Effector CD4-positive, alpha-beta T cell (primary cell): ENCODE results near the gene PRDM12.

ENCODE experiments used
- DNase-seq: peaks from one replicate; pipeline ENCODE4 v3.0.0-alpha.2; 2020

Gene PRDM12

DNA sequence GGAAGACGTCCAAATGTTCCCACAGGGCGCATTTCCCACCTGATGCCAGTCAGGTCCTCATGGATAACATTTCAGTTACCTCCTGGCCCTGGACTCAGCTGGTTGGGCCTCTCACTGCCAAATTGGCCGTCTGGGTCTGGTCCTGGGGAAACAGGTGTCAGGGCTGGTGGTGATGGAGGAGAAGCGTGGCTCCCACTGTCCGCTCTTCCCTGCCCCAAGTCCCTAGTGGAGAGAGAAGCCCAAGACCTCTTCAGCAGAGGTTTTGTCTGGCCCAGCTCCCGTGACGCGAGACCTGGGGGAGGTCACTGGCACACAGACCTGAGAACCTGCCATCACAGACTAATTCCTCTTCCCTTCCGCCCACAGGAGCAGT is 27.8 kb upstream of the PRDM12 start:
- DNase-seq = no peak

DNA sequence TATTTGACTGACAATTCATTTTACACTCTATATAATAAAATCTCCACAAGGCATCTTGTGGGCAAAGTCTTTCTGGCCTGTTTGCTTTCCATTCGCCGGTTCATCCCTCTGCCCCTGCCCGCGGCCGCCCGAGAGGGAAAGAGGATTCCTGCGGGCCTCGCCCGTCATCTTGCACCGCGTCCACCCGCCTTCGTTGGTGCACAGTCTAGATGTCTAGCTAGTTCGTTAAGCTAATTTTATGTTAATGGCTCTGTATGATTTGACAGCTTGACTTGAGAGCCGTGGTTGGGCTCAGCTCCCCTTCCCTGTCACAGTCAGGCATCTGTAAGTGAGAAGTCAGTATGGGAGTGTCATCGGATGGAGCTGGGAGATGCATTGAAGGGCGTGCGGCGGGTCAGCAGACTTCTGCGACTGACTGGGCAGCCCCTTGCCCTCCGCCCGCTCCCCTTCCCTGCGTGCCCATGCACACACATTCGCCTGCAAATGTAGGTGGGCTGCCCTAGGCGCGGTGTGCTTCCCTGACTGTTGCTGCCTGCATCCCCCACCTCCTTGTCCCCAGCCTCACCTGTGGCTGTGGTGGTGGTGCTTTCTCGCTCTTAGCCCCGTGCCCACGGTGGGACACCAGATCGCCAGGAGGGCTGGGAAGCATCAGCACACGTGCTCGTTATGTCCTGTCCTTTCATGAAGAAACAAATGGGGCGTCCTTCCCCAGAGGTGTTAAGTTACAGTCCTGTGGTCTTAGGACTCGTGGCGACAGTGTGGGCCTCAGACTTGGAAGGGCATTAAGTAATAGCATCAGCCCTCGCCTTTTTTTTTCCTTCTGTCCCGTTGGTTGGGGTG is 25.9 kb upstream of the PRDM12 start:
- no peak for DNase-seq

DNA sequence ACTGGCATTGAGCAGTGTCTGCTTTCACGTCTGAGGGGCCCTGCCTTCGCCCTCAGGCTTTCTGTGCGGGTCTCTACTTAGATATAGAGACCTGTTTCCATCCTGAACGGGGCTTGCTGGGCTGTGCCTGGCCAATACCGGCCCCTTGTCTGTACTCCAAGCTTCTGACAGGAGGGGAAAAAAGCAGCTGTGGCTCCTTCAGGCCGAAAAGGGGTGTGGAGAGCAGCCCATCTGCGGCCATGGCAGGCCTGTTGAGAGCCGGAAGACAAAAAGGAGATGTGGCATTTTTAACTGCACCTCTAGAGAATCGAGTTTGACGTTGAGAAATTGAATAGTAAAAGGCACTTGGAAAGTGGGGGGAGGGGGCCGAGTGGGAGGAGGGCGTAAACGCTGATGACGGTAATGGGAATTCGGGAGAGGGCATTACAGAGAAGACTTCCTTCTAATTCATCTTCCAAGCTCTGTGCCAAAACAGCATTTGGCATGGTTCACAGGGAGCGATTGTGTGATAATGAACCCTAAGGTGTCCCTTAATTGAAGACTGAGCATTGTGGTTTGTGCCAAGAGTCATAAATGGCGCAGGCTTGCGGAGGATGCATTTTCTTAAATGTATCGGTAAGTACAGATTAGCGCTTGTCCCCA is 25.1 kb upstream of the PRDM12 start:
- DNase-seq = no peak

DNA sequence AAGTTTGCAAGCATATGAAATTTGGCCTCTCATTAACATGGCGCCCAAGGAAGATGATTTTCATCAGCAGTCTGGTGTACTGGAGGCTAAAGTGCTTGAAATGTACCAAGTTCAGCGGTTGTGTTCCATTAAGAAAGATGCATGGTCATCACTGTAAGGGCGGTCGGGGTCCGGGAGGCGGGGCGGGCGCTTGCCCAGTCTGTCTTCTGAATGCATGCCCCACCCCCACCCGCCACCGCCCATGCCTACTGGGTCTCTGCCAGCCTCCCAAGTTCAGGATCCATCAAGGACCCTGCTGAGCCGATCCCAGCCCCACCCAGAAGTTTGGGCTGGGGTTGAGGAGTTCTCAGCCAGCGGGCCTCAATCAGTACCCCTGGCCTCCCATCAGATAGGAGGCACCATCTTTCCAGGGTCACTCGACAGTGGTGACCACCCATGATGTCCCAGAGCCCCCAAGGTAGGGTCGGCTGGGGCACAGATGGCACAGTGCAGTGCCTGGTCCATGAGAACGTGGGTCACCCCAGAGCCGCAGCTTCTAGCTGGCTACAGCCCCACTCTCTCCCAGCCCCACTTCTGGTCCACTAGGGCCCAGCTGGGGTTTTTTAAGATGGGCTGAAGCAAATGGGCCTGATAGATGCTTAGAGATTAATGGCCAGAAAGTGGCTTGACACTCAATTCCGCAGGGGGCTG is 24.4 kb upstream of the PRDM12 start:
- DNase-seq = no peak

DNA sequence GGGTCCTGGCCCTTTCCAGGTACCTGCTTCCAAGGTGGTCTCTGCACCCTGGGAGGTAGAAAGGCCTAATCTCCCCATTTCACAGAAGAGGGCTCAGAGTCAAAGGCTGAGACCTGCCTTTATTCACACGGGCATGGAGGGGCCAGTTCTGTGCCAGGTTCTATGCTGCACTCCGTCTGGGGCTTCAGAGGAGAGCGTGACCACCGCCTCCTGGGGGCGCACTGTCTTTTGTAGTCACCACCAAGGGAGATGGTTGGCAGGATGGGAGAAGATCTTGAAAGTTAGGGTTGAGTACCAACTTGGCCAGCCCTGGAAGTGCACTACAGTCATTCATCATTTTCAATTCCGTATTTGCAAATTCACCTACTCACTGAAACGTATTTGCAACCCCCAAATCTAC is 23.7 kb upstream of the PRDM12 start:
- no peak for DNase-seq

DNA sequence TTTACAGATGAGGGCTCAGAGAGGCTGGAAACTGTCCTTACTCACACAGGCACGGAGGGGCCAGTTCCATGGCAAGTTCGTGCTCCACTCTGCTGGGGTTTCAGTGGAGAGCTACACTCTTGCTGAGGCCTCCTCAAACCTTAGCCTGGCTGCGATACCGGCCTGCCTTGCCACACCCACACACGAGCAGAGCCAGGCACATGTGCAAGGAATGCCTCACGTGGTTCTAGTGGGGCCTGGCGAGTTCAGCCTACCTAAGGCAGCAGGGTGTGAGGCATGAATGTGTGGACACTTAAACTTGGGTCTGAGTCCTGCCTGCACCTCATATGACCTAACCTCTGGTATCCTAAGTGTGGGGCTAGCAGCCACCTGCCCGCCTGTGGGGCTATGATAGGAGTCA is 21.5 kb upstream of the PRDM12 start:
- DNase-seq = no peak

DNA sequence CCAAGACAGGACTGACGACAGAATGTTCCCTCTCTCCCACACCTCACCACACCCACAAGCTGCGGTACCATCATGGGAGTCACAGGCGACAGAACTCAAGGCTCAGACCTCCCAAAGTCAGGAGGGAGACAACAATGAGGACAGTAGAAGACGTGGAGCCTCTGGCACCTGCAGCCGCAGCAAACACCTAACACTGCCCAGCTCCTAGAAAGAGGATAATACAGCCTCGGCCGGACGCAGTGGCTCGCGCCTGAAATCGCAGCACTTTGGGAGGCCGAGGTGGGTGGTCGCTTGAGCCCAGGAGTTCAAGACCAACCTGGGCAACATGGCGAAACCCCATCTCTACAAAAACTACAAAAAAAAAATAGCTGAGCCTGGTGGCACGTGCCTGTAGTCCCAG is 13.2 kb upstream of the PRDM12 start:
- DNase-seq = no peak

DNA sequence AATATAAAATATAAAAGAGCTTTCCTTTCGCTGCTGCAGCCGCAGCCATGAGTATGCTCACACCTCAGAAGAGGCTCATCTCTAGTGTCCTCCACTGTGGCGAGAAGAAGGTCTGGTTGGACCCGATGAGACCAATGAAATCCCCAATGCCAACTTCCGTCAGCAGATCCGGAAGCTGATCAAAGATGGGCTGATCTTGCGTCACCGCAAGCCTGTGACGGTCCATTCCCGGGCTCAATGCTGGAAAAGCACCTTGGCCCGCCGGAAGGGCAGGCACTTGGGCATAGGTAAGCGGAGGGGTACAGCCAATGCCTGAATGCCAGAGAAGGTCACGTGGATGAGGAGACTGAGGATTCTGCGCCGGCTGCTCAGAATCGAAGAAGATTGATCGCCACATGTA is 12.6 kb upstream of the PRDM12 start:
- no peak for DNase-seq

DNA sequence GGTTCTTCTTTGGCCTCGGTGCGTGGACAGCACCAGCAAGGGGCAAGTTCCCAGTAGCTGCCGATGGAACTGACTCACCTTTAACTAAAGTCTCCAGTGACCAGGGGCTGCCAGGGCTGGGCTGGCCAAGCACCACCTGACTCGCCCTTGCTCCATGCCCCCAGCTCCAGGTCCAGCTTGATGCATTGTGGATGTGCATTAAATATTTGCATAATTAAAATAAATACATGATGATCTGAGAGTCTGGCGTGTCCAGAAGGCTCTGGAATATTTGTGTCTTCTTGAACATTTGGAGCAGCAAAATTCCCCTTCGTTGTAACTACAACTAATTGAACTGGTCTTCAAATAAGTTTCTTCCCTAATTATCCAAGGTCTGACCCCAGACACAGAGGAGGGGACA is 9.5 kb upstream of the PRDM12 start:
- no peak for DNase-seq

DNA sequence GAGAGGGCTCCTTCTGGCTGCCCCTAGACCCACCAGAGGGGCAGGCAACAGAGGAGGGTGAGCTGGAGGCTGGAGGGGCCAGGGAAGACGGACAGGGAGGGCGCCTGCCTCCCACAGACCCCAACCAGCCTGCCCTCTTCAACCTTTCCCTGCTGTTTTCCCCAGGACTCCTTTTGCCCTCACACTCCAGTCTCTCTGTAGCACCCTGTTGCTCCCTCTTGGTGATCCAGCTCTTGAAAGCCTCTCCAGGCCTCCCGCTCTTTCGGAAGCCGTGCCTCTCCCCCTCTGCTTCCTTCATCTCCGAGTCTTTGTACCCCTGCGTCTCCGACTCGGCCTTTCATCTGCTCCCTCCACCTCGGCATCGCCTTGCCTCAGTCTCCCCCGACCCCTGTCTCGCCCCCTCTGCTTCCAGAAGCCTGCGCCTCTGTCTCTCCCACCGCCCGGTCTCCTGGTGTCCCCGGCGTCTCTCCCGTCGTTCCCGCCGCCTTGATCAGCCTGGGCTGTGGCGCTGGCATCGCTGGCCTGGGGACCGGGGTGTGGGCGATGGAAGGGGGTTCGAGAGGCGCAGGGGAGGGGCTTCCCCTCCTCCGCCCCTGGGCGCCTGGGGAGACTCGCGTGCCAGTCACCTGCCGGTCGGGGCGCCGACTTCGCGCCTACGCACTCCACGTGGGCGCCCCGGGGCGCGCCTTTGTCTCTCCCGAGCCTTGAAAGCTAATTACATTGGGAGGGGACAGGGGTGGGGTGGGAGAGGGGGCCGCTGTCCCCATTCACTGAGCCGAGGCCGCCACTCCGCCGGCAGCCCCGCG is 5.3 kb upstream of the PRDM12 start:
- DNase-seq = no peak

DNA sequence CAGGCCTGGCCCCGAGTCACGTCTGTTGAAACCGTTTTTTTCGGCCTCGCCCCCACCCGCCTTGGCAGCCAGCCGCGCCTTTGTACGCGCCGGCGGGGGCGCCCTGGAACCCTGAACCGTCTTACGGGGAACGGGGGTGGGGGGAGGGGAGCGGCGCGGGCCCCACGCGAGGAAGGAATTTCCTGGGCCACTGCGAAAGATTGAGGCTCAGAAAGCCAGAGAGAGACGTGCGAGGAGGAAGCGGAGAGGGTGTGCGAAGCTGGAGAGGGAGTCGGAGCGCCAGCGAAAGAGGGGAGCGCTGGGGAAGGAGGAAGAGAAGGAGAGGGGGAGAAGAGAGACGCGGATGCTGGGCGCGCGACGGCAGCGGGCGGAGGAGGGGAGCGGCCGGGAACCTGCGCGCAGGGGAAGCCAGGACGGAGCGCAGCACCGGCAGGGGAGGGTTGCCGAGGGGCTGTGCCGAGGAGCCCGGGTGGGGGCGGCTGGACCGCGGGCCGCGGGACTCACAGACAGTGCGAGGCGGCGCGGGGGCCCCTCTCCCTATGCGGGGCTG is 4.6 kb upstream of the PRDM12 start:
- DNase-seq = no peak

DNA sequence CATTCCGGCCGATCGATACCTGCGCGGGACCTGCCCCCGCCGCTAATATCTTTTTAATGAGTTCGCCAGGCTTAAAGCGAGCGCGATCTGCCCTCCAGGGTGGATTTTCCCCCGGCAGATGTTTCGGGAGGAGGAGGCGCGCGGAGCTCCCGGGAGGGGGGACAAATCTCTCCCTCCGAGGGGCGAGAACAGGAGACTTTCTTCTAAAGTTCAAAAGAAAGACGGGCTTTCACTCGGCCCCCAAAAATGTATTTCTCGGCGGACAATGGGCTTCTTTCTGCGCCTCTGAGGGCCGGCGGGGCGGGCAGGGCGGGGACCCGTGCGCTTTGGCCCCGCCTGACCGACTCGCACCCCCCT is 4.1 kb upstream of the PRDM12 start:
- DNase-seq = no peak

DNA sequence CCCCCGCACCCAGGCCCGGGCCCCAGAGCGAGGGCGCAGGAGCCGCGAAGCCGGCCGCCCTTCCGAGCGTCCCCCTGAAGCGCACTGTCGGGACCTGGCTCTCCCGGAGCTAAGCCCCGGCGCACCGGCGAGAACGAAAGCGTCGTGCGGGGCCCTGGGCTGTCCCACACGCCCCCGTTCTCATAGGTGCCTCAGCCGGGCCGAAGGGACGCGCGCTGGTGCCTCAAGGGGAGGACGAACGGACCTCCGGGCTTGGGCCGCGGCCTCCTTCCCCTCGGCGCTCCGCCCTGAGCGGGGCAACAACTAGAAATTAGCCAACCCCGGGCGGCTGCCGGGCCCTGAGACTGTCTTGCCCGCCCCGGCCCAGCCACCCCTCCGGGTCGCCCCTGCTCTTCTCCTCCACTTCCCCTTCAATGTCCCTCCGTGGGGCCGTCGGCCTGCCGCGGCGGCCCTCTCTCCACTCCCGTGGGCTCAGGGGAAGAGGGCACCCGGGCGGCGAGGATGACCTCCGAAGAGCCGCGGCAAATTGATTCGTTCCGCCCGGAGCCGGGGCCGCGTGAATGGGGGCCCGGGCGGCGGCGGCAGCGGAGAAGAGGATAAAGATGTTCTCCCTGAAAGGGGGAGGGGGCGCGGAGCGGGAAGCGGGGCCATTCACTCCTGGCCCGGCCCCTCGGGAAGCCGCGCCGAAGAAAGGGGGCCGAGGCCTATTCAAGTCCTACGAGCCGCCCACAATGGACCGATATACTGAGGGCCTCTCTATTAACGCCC is 3.5 kb upstream of the PRDM12 start:
- no peak for DNase-seq

DNA sequence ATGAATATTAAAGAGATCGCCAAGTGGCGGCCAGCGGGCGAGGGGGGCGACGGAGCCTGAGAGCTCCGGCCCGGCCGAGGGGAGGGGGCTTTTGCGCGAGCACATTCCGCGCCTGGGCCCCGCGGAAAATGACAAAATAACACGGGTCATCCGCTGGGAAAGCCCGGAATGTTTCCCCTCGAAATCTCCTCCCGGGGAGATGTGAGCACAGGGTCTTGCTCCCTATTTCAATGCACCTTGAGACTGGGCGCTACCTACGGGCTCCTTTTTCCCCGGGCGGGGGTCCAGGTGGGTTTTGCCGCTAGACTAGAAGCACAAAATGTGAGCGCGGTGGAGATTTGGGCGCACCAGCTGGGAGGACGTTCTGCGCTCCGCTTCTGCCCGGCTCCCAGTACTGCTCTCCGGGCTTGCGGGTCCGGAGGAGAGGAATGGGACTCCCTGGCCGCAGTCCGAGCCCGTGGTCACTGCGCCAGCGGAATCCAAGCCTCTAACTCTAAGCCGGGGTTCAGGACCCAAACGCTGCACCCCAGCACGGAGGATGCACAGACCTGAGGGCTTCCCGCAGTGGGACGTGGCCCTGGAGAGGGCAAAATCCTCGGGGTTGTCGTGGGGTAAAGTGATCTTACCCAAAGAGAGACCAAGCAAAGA is 2.8 kb upstream of the PRDM12 start:
- no peak for DNase-seq

DNA sequence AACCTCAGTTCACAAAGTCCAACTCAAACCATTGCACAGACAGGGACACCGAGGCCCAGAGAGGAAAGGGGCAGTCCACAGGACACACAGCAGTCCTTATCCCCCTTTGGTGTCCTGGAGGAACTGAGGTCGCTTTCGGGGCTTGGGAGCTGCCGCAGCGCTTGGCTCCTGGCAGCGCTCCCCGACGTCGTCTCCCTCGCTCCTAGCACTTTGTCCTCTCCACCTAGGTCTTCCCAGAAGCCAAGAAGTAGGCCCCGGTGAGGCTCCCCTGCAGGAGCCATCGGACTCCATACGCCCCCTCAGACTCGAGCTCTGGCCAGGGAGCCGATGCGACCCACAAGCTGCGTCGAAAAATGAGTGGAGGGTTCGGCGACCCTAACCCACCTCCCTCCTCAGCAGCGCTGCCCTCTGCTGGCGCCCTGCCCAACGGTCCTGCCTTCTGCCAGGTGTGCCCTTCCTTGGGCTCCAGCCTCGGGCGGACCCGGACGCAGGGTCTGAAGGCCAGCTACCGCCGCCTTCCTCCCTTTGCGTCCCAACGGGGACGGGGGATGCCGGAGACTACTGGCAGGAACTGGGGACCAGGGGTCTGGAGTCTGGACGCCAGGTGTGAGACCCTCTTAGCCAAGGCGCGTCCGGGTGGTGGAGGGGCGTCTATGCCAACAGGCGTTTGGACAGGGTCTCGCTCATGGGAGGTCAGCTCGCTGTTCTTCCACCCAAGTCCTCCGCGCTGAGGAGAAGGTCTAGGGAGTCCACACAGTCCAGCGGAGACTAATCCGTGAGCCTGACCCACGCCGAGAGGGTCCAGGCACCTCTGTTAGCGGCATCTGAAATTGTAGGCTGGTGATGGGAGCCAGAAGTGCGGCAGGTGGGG is 2.1 kb upstream of the PRDM12 start:
- no peak for DNase-seq

DNA sequence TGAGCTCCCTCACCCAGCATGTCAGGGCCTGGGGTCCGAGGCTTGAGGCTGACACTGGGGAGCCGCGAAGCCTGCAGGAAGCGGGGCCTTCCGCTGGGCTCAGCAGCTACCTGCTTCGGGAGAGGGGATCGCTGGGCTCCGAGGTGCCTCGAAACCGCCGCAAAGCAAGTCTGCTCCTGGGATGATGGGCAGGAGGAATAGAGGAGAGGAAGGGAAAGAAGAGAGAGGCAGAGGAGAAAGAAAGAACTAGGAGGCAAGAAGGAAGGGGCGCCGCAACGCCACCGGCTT is 1.5 kb upstream of the PRDM12 start:
- no peak for DNase-seq

DNA sequence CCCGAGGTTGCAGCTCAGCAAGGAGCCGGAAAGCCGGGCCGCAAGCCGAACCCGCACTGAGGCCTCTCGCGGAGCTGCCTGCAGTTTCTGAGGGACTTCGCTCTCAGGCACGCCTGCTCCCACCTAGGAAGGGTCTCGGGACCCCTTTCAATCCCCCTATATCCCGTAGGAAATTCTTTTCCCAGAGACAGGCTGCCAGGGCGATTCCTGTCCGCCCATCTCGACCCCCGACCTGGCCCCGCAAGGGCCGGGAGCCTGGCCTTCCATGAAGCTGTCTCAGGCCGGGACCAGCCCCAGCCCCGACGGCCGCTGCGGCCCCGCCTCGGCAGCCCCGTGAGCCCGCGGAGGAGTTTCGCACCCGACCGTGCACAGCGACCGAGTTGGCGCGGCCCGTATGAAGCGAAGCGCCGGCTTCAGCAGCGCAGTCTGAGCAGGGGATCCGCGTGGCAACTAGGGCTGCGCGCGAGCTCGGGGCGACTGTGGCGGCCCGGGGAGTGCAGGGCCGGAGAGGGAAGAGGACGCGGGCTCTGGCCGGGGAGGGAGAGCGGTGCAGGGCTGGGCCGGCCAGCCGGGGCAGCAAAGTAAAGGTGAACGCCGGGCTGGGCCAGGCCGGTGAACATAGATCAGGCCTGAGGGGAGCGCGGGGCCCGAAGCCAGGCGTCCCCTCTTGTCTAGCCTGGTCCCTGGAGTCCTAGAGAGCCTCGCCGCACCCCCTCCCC is 977 bp upstream of the PRDM12 start:
- DNase-seq = no peak

DNA sequence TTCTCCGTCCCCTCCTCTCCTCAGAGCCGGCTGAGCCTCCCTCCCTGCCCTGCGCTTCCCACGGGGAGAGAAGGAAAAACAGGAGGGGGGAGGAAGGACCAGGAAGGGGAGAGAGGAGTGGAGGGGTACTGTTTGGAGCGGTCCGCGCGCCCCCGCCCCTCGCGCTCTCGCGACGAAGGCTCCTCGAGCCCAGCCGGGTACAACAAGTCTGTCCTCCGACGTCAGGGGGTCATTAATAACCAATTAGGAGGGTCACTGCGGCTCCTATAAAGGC is 480 bp upstream of the PRDM12 start:
- no peak for DNase-seq

DNA sequence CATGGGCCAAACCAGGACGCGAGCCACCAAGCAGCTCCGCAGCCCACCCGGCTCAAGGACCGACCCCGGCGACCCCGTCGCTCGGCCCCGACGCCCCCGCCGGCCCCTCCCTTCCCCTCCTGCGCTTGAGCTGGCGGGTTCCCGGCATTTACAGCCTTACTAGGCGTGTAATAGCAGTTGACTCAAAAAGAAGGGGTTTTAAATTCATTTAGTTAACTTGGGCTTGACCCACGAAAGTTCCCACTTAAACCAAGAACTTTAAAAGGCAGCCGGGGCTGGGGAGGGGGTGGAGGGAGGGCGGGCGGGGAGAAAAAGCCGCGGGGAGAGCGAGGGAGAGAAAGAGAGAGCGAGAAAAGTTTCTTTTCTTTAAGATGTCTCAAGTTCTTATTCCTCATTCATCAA is 636 bp downstream of the PRDM12 start:
- no peak for DNase-seq
